GM10248 (cell line): ENCODE data around the gene OR2W3.

ENCODE experiments used
- CTCF ChIA-PET: fragments of 300-600 bp; sonication (Branson Sonifier 250); formaldehyde crosslinking; extraction: SDS; loops from one replicate; lab custom pipeline; 2021; ENCODE audit warnings: antibody characterized with exemption; lab: Yijun Ruan, JAX
- POLR2A ChIA-PET: fragments of 350-650 bp; sonication (Branson Sonifier 250); formaldehyde crosslinking; extraction: SDS; loops from one replicate; lab custom pipeline; 2020; ENCODE audit warnings: antibody characterized with exemption; lab: Yijun Ruan, JAX
- DNase-seq: peaks from one replicate; pipeline ENCODE4 v3.0.0; 2012; ENCODE audit errors: extremely low spot score
- TF ChIP-seq, protein P1 (sequence below): IDR thresholded peaks from 2 replicates; pipeline ENCODE4 v1.5.1; 2012; ENCODE audit warnings: mild to moderate bottlenecking, low read depth; ENCODE audit errors: extremely low read depth, missing control alignments, control extremely low read depth

The OR2W3 gene

GRCh38 chr1:247895163-247895637 is at the start of gene OR2W3:
Gene OR2W3, plus strand, starts transcription at chr1:247895587. Its CDS starts 0 bp downstream, at chr1:247895587.
- POLR2A ChIA-PET: no interaction called here
- TF ChIP-seq, protein P1, sequence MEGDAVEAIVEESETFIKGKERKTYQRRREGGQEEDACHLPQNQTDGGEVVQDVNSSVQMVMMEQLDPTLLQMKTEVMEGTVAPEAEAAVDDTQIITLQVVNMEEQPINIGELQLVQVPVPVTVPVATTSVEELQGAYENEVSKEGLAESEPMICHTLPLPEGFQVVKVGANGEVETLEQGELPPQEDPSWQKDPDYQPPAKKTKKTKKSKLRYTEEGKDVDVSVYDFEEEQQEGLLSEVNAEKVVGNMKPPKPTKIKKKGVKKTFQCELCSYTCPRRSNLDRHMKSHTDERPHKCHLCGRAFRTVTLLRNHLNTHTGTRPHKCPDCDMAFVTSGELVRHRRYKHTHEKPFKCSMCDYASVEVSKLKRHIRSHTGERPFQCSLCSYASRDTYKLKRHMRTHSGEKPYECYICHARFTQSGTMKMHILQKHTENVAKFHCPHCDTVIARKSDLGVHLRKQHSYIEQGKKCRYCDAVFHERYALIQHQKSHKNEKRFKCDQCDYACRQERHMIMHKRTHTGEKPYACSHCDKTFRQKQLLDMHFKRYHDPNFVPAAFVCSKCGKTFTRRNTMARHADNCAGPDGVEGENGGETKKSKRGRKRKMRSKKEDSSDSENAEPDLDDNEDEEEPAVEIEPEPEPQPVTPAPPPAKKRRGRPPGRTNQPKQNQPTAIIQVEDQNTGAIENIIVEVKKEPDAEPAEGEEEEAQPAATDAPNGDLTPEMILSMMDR: no peak
- CTCF ChIA-PET: interaction anchor here (1.2 kb wide), 1 partner anchor 10 kb away, joined by 6 read pairs; no protein-coding TSS in a partner anchor
- DNase-seq: no peak

DNA sequence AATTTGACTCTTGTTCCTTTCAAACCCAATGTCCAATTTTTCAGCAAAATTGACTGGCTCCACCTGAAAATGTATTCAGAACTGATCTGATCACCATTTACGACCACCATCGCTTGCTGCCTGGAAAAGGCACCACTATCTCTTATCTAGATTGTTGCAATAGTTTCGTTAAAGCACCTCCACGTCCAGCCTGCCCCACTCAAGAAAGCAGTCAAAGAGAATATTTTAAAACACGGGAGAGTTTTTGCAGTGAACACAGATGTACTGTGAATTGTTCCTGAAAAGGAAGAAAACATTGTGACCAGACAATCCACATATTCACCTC is 49.7 kb upstream of the OR2W3 start:
- ChIA-PET POLR2A (no interaction called here), CTCF (no interaction called here)
- DNase-seq: no peak
- TF ChIP-seq, protein P1: no peak

DNA sequence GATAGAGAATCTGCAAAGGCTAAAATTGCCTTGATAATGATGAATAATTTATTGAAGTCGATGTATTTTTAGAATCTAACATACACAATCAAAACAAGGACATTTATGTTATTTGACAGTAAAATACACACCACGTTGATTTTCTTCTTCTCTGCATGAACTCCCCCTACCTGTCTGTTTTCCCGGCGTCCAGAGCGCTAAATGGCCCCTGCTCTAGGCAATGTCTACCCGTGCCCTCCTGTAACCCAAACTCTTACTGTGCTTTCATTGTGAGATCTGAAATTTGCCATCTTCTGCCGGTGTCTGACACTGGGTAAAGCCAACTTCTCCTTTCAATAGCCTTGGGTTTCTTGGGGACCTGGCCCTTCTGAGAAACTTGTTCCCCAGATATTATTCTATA is 47.0 kb upstream of the OR2W3 start:
- no peak for DNase-seq
- ChIA-PET POLR2A (no interaction called here), CTCF (no interaction called here)
- TF ChIP-seq, protein P1: no peak

- no peak for DNase-seq
- TF ChIP-seq, protein P1: no peak
- ChIA-PET CTCF (no interaction called here), POLR2A (no interaction called here)
These were observed 45.8 kb upstream of the OR2W3 start for GRCh38 chr1:247849616-247850015.

- ChIA-PET CTCF (no interaction called here), POLR2A (no interaction called here)
- TF ChIP-seq, protein P1: no peak
- no peak for DNase-seq
These were observed 40.4 kb upstream of the OR2W3 start for GRCh38 chr1:247854899-247855545.

DNA sequence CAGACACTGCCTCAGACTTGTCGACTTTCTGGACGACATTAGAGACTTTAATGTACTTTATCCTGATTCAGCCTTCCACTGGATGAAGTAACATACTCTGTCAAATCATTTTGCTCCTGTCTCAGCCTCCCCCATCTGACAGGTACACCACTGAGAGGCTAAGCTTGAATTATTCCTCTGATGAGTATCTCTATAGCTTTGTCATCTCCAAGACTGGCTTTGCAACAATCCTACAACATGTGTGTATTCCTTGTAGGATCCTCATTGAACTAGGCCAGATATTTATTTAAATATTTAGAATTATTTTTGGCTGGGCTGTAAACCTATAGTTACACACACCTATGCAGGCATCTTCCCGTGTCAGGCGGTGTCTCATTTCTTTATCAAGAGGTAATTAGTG is 39.5 kb upstream of the OR2W3 start:
- CTCF ChIA-PET: no interaction called here
- TF ChIP-seq, protein P1: no peak
- DNase-seq: no peak

More for the DNA sequence above, 39.5 kb upstream of the OR2W3 start:
- POLR2A ChIA-PET: no interaction called here
